ENCODE results near the gene ZNF2. TPM values are rescaled to one million over a fixed set of nuclear protein-coding genes. Genes with fewer than 3 reads are reported as not detected.

ZNF2 gene
- total and polyA plus RNA-seq, 2 of the 13 experiments (the other 11 are each of a cell fraction or from before 2014, with no cell fraction given): 4.3 to 6.1 TPM

DNA sequence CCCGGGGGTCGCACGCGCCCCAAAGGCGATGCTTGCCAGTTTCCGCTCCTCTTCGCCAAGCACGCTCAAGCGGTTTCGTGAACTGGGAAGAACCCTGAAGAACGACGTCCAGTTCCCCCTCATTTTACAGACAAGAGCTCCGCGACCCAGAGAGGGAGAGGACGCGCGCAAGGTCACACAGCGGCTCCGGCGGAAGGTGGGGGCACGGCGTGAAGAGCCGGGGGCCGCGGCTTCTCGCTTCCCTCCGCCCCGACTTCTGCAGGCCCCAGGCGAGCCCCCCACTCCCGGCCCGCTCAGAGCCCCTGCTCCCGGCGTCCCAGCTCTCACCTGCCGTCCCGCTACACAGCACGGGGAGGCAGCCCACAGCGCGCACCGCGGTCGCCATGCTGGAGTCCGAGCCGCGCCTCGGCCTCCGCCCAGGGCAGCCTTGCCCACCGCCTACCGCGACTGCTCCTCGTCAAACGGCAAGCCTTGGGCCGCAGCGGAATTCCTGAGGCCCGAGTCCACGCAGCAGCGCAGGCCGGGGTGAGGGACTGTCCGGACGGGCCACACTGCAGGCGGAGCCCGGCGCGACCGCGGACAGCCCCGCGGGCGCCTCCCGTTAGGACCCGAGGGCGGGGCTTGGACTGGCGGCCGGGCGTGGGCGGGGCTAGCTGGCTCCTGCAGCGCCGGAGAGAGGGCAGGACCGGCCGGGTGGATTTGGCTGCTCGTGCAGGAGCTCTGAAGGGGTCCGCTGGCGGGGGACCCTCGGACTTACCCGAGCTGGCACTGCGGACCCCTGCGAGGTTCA, 44.0 kb upstream of the ZNF2 start, which contains the start of gene MRPS5 (continued):
- TF ChIP-seq ZNF709 (CRISPR knock-in tag; IDR thresholded peaks at IDR 0.05): peak; percentile 97
- TF ChIP-seq CHCHD3 (CRISPR knock-in tag; IDR thresholded peaks at IDR 0.05): peak; percentile 84; the same call in 1 of the 2 replicates
- peak; percentile 95 for TF ChIP-seq ZNF274 (CRISPR knock-in tag; IDR thresholded peaks at IDR 0.05)
- TF ChIP-seq, protein P1, sequence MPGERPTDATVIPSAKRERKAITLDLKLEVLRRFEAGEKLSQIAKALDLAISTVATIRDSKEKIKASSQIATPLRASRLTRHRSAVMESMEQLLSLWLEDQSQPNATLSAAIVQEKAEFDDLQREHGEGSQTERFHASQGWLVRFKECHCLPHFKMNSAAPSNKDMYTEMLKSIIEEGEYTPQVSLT (CRISPR knock-in tag; IDR thresholded peaks at IDR 0.05; ENCODE audit: borderline replicate concordance, low read depth): no peak
- no peak for TF ChIP-seq NBN (conservative IDR thresholded peaks at IDR 0.05)
- TF ChIP-seq NFIB (CRISPR knock-in tag; IDR thresholded peaks at IDR 0.05; ENCODE audit: borderline replicate concordance): no peak
- TF ChIP-seq, protein P2, sequence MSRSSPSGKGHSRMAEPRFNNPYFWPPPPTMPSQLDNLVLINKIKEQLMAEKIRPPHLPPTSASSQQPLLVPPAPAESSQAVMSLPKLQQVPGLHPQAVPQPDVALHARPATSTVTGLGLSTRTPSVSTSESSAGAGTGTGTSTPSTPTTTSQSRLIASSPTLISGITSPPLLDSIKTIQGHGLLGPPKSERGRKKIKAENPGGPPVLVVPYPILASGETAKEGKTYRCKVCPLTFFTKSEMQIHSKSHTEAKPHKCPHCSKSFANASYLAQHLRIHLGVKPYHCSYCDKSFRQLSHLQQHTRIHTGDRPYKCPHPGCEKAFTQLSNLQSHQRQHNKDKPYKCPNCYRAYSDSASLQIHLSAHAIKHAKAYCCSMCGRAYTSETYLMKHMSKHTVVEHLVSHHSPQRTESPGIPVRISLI (CRISPR knock-in tag; IDR thresholded peaks at IDR 0.05; ENCODE audit: borderline replicate concordance): peak; percentile 71; the same call in 1 of the 2 replicates
- TF ChIP-seq ZNF652 (CRISPR knock-in tag; IDR thresholded peaks at IDR 0.05; ENCODE audit: borderline replicate concordance, low read depth): no peak
- no peak for TF ChIP-seq SIX1 (CRISPR knock-in tag; IDR thresholded peaks at IDR 0.05; ENCODE audit: borderline replicate concordance)
- TF ChIP-seq ZKSCAN5 (CRISPR knock-in tag; IDR thresholded peaks at IDR 0.05): no peak
- TF ChIP-seq MEIS1 (CRISPR knock-in tag; IDR thresholded peaks at IDR 0.05; ENCODE audit: borderline replicate concordance): peak; percentile 94
- TF ChIP-seq NFE2L2 (IDR thresholded peaks at IDR 0.05; ENCODE audit: low read length): no peak
- TF ChIP-seq, protein P3, sequence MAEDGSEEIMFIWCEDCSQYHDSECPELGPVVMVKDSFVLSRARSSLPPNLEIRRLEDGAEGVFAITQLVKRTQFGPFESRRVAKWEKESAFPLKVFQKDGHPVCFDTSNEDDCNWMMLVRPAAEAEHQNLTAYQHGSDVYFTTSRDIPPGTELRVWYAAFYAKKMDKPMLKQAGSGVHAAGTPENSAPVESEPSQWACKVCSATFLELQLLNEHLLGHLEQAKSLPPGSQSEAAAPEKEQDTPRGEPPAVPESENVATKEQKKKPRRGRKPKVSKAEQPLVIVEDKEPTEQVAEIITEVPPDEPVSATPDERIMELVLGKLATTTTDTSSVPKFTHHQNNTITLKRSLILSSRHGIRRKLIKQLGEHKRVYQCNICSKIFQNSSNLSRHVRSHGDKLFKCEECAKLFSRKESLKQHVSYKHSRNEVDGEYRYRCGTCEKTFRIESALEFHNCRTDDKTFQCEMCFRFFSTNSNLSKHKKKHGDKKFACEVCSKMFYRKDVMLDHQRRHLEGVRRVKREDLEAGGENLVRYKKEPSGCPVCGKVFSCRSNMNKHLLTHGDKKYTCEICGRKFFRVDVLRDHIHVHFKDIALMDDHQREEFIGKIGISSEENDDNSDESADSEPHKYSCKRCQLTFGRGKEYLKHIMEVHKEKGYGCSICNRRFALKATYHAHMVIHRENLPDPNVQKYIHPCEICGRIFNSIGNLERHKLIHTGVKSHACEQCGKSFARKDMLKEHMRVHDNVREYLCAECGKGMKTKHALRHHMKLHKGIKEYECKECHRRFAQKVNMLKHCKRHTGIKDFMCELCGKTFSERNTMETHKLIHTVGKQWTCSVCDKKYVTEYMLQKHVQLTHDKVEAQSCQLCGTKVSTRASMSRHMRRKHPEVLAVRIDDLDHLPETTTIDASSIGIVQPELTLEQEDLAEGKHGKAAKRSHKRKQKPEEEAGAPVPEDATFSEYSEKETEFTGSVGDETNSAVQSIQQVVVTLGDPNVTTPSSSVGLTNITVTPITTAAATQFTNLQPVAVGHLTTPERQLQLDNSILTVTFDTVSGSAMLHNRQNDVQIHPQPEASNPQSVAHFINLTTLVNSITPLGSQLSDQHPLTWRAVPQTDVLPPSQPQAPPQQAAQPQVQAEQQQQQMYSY (CRISPR knock-in tag; IDR thresholded peaks at IDR 0.05): 0 out of 2 replicates have a peak, but pooled peaks have one; percentile 62
- TF ChIP-seq DNMT1 (CRISPR knock-in tag; IDR thresholded peaks at IDR 0.05): peak; percentile 91
- TF ChIP-seq, protein P4, sequence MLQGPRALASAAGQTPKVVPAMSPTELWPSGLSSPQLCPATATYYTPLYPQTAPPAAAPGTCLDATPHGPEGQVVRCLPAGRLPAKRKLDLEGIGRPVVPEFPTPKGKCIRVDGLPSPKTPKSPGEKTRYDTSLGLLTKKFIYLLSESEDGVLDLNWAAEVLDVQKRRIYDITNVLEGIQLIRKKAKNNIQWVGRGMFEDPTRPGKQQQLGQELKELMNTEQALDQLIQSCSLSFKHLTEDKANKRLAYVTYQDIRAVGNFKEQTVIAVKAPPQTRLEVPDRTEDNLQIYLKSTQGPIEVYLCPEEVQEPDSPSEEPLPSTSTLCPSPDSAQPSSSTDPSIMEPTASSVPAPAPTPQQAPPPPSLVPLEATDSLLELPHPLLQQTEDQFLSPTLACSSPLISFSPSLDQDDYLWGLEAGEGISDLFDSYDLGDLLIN (CRISPR knock-in tag; IDR thresholded peaks at IDR 0.05; ENCODE audit: borderline replicate concordance): no peak
- TF ChIP-seq SMAD3 (CRISPR knock-in tag; IDR thresholded peaks at IDR 0.05): peak; percentile 80; the same call in 1 of the 2 replicates
- TF ChIP-seq SRSF4 (IDR thresholded peaks at IDR 0.05; ENCODE audit: low read depth, low read length, poor library complexity, severe bottlenecking): no peak
- TF ChIP-seq RELA (CRISPR knock-in tag; IDR thresholded peaks at IDR 0.05): no peak; the same call in 1 of the 2 replicates
- TF ChIP-seq MLLT10 (CRISPR knock-in tag; IDR thresholded peaks at IDR 0.05): no peak
- TF ChIP-seq HOXA3 (CRISPR knock-in tag; IDR thresholded peaks at IDR 0.05): peak; percentile 86
- TF ChIP-seq ZNF672 (CRISPR knock-in tag; IDR thresholded peaks at IDR 0.05): no peak
- TF ChIP-seq MATR3 (CRISPR knock-in tag; IDR thresholded peaks at IDR 0.05): no peak
- TF ChIP-seq MED1 (CRISPR knock-in tag; IDR thresholded peaks at IDR 0.05): peak; percentile 54
- TF ChIP-seq TOE1 (CRISPR knock-in tag; IDR thresholded peaks at IDR 0.05): no peak
- peak; percentile 95 for TF ChIP-seq ZNF451 (CRISPR knock-in tag; IDR thresholded peaks at IDR 0.05)

All from HepG2 (cell line).